Measurements from ENCODE around the gene TEX44.

DNA sequence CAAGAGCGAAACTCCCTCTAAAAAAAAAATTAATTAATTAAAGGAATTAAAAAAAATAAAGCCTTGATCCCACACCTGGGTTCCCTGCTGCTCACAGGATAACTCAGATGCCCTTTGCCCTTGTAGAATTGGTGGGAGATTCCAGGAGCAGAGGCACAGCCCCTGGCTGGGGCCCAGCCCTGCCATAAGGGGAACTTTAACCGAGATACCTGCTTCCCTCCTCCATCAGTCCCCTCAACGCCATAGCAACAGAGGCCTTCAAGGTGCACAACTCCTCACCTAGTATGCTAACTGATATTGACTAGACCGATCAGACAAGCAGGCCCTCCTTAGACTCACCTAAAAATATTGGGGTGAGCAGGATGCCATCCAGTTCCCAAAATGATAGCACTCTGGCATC is 23.6 kb downstream of the TEX44 start:
- TF ChIP-seq, protein P1, sequence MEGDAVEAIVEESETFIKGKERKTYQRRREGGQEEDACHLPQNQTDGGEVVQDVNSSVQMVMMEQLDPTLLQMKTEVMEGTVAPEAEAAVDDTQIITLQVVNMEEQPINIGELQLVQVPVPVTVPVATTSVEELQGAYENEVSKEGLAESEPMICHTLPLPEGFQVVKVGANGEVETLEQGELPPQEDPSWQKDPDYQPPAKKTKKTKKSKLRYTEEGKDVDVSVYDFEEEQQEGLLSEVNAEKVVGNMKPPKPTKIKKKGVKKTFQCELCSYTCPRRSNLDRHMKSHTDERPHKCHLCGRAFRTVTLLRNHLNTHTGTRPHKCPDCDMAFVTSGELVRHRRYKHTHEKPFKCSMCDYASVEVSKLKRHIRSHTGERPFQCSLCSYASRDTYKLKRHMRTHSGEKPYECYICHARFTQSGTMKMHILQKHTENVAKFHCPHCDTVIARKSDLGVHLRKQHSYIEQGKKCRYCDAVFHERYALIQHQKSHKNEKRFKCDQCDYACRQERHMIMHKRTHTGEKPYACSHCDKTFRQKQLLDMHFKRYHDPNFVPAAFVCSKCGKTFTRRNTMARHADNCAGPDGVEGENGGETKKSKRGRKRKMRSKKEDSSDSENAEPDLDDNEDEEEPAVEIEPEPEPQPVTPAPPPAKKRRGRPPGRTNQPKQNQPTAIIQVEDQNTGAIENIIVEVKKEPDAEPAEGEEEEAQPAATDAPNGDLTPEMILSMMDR (IDR thresholded peaks at IDR 0.05; ENCODE audit: low read depth, low read length): no peak
- TF ChIP-seq EZH2phosphoT487 (IDR thresholded peaks at IDR 0.05; ENCODE audit: low read depth): no peak
